ENCODE results near the gene IGF2R. TPM values are rescaled to one million over a fixed set of nuclear protein-coding genes. Genes with fewer than 3 reads are reported as not detected.

Gene IGF2R
- total RNA-seq, 4 donors from 2014 or later: 48.8 to 106 (median 92.3) TPM

GRCh38 chr6:160050022-160050421 is 81.1 kb downstream of the IGF2R start:
- WGBS, 2 donors (ENCODE audit: low coverage in 1 of 2): 93 to 94% methylated on average over 6 to 7 of the region's 7 CpGs
- no peak for DNase-seq

DNA sequence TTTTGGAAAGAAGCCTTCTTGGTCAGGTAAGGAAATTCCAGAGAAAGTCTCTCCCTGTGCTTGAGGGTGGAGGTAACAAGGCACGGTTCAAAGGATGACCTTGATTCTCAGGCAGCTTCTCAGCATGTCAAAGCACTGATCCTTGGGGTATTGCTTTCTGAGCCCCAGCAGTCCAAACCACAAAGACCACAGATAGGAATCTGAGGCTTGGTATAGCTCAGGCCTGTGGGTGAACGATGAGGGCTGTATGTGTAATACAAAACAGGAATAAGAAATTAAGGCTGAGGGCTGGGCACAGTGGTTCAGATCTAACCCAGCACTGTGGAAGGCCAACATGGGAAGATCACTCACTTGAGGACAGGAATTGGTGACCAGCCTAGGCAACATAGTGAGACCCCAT is 82.5 kb downstream of the IGF2R start:
- intact Hi-C loops (cut with DNase I; ENCODE audit: low total_unique reads): no loop called here
- TF ChIP-seq POLR2A (IDR thresholded peaks at IDR 0.05): no peak
- TF ChIP-seq EP300 (IDR thresholded peaks at IDR 0.05; ENCODE audit: low read depth): no peak
- no peak for TF ChIP-seq POLR2AphosphoS5 (IDR thresholded peaks at IDR 0.05)
- TF ChIP-seq, protein P1, sequence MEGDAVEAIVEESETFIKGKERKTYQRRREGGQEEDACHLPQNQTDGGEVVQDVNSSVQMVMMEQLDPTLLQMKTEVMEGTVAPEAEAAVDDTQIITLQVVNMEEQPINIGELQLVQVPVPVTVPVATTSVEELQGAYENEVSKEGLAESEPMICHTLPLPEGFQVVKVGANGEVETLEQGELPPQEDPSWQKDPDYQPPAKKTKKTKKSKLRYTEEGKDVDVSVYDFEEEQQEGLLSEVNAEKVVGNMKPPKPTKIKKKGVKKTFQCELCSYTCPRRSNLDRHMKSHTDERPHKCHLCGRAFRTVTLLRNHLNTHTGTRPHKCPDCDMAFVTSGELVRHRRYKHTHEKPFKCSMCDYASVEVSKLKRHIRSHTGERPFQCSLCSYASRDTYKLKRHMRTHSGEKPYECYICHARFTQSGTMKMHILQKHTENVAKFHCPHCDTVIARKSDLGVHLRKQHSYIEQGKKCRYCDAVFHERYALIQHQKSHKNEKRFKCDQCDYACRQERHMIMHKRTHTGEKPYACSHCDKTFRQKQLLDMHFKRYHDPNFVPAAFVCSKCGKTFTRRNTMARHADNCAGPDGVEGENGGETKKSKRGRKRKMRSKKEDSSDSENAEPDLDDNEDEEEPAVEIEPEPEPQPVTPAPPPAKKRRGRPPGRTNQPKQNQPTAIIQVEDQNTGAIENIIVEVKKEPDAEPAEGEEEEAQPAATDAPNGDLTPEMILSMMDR (IDR thresholded peaks at IDR 0.05): no peak
- Histone ChIP-seq H3K9me3 (no peaks in the 10 kb centered on the region), H3K27me3 (no peaks in the 10 kb centered on the region), H3K27ac (no peak overlapping the region), H3K36me3 (peaks cover 0 to 58% (median 28%) of the 10 kb centered on the region in 4 donors), H3K4me3 (no peak overlapping the region), H3K4me1 (peaks cover 0 to 3% (median 1%) of the 10 kb centered on the region in 4 donors)
- in situ Hi-C loops (cut with MboI; ENCODE audit: low pct_ligation_motif_present in 1 of 4, low pct_unique_long_range_greater_than_20kb in 1 of 4, low sequenced_read_pairs in 3 of 4): loop anchor here in 1 of 4 donors (25.0 kb wide), 1 partner anchor 364 kb away; the partner anchor contains the start of gene SOD2
- DNase-seq: no peak
- 74 to 90% methylated on average over 2 of the region's 2 CpGs for WGBS, 2 donors (ENCODE audit: low coverage in 1 of 2)

More at GRCh38 chr6:160050022-160050421, 81.1 kb downstream of the IGF2R start:
- H3K9me3 ChIP-seq: no peaks in the 10 kb centered on the region
- no peak overlapping the region for H3K27ac ChIP-seq
- no peak overlapping the region for H3K4me3 ChIP-seq
- intact Hi-C loops (cut with DNase I; ENCODE audit: low total_unique reads) (no loop called here), in situ Hi-C loops (cut with MboI; ENCODE audit: low pct_ligation_motif_present in 1 of 4, low pct_unique_long_range_greater_than_20kb in 1 of 4, low sequenced_read_pairs in 3 of 4) (loop anchor here in 1 of 4 donors (25.0 kb wide), 1 partner anchor 363 kb away; the partner anchor contains the start of gene SOD2)
- TF ChIP-seq POLR2AphosphoS5 (IDR thresholded peaks at IDR 0.05) (no peak), EP300 (IDR thresholded peaks at IDR 0.05; ENCODE audit: low read depth) (no peak), POLR2A (IDR thresholded peaks at IDR 0.05) (no peak)
- TF ChIP-seq, protein P1 (IDR thresholded peaks at IDR 0.05): no peak
- H3K27me3 ChIP-seq: no peaks in the 10 kb centered on the region
- peaks cover 0 to 70% (median 28%) of the 10 kb centered on the region in 4 donors for H3K36me3 ChIP-seq
- H3K4me1 ChIP-seq: no peaks in the 10 kb centered on the region

DNA sequence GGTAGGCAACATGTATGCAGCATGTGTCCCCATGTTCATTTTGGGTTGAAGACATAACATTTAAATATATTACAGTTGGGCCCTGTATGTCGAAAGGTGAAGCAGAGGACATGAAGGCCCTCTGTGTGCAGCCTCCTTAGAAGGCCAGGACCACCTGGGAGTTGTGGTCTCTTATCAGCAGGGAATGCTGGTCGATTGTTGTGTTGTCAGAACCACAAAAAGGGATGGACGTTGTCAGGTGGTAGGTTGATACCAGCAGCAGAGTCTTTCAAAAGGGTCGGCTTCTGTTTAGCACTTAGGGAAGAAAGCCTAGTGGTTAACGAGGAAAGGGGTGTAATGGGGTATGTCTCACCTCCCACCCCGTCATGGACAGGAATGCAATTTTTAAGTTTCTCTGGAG is 85.4 kb downstream of the IGF2R start:
- no peak for DNase-seq
- TF ChIP-seq POLR2AphosphoS5 (IDR thresholded peaks at IDR 0.05) (no peak), POLR2A (IDR thresholded peaks at IDR 0.05) (no peak), EP300 (IDR thresholded peaks at IDR 0.05; ENCODE audit: low read depth) (no peak)
- TF ChIP-seq, protein P1 (IDR thresholded peaks at IDR 0.05): no peak
- intact Hi-C loops (cut with DNase I; ENCODE audit: low total_unique reads): no loop called here
- Histone ChIP-seq H3K36me3 (peaks cover 0 to 39% (median 18%) of the 10 kb centered on the region in 4 donors), H3K27ac (no peak overlapping the region), H3K27me3 (no peaks in the 10 kb centered on the region), H3K9me3 (no peaks in the 10 kb centered on the region), H3K4me3 (no peak overlapping the region), H3K4me1 (peaks cover 2 to 28% (median 19%) of the 10 kb centered on the region in 4 donors)
- in situ Hi-C loops (cut with MboI; ENCODE audit: low pct_ligation_motif_present in 1 of 4, low pct_unique_long_range_greater_than_20kb in 1 of 4, low sequenced_read_pairs in 3 of 4): loop anchor here in 1 of 4 donors (25.0 kb wide), 1 partner anchor 367 kb away; the partner anchor contains the start of gene SOD2
- 93 to 100% methylated on average over 1 to 6 of the region's 6 CpGs for WGBS, 2 donors (ENCODE audit: low coverage in 1 of 2)

GRCh38 chr6:160054913-160055312 is 86.0 kb downstream of the IGF2R start:
- no peak overlapping the region for H3K27ac ChIP-seq
- no peak overlapping the region for H3K4me3 ChIP-seq
- peaks cover 2 to 28% (median 19%) of the 10 kb centered on the region in 4 donors for H3K4me1 ChIP-seq
- in situ Hi-C loops (cut with MboI; ENCODE audit: low pct_ligation_motif_present in 1 of 4, low pct_unique_long_range_greater_than_20kb in 1 of 4, low sequenced_read_pairs in 3 of 4): loop anchor here in 1 of 4 donors (25.0 kb wide), 1 partner anchor 368 kb away; the partner anchor contains the start of gene SOD2
- 80 to 95% methylated on average over 1 to 7 of the region's 7 CpGs for WGBS, 2 donors (ENCODE audit: low coverage in 1 of 2)
- DNase-seq: no peak
- H3K36me3 ChIP-seq: peaks cover 0 to 43% (median 18%) of the 10 kb centered on the region in 4 donors
- intact Hi-C loops (cut with DNase I; ENCODE audit: low total_unique reads): no loop called here
- TF ChIP-seq POLR2A (IDR thresholded peaks at IDR 0.05): no peak
- TF ChIP-seq, protein P1 (IDR thresholded peaks at IDR 0.05): no peak
- TF ChIP-seq POLR2AphosphoS5 (IDR thresholded peaks at IDR 0.05): no peak
- TF ChIP-seq EP300 (IDR thresholded peaks at IDR 0.05; ENCODE audit: low read depth): no peak
- H3K9me3 ChIP-seq: no peaks in the 10 kb centered on the region
- no peaks in the 10 kb centered on the region for H3K27me3 ChIP-seq
